Subcutaneous adipose tissue (tissue), 4 donors: ENCODE measurements around the gene SNX6. TPM values are rescaled to one million over a fixed set of nuclear protein-coding genes. Genes with fewer than 3 reads are reported as not detected.

Experiments
- CTCF ChIP-seq: fragments of 450-650 bp; IDR thresholded peaks from one replicate; pipeline ENCODE4 v1.5.1; 2016; ENCODE audit warnings: low read depth, mild to moderate bottlenecking, control low read depth, antibody characterized with exemption, moderate library complexity
- total RNA-seq, 4 donors: library from RNA; depleted of rRNA; stranded (reverse); fragments of >200 nt; gene quantifications; one replicate each; pipeline ENCODE4 v1.1.0, GENCODE V29; 2016

Gene SNX6
- total RNA-seq, 4 donors from 2014 or later = 68.6 to 211 (median 156) TPM

GRCh38 chr14:34646570-34647255 lies 16.8 kb upstream of the SNX6 start:
- TF ChIP-seq CTCF = no peak

- TF ChIP-seq CTCF = no peak
Measured at GRCh38 chr14:34643361-34643760, 13.4 kb upstream of the SNX6 start.

- TF ChIP-seq CTCF = no peak
Measured at GRCh38 chr14:34642595-34642994, 12.6 kb upstream of the SNX6 start.

- TF ChIP-seq CTCF = no peak
Measured at GRCh38 chr14:34640826-34641225, 10.9 kb upstream of the SNX6 start.

GRCh38 chr14:34633742-34634141 lies 3.8 kb upstream of the SNX6 start:
- TF ChIP-seq CTCF = no peak

GRCh38 chr14:34632411-34632978 lies 2.5 kb upstream of the SNX6 start:
- TF ChIP-seq CTCF = no peak

- TF ChIP-seq CTCF = no peak
Measured at GRCh38 chr14:34629344-34629656, 648 bp downstream of the SNX6 start.
